ENCODE data around the gene NFATC1.

Gene NFATC1

DNA sequence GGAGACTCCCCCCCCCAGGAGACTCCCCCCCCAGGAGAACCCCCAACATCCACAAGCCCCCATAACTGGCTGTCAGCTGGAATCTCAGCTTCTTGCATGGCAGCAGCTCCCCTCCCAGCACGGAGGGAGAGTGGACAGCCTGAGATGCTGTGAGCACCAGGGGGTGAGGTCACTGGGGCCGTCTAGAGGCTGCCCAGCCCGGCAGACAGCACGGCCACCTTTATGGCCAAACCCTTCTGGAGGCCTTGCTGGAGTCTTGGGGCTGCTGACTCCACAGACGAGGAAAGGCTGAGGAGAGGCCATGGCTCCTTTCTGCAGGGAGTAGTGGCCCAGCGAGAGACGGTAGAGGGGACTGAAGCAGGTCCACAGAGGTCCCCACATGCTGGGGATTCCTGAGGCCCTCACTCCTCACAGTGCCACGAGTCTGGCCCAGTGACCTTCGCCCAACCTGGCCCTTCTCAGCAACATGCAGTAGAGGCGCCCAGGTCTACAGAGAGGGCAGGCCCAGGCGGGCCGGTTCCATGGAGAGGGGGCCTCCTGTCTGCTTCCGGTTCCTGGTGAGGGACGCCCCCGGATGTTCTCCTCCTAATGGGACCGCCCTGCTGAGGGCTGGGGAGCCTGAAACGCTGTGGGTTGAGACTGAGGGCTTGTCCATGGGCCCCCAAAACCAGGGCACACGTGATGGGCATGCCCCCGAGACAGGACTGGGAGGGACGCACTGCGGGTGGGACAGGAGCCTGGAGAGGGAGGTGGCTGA lies 161.3 kb downstream of the NFATC1 start:
- no peak for DNase-seq (ENCODE audit: low read depth)

DNA sequence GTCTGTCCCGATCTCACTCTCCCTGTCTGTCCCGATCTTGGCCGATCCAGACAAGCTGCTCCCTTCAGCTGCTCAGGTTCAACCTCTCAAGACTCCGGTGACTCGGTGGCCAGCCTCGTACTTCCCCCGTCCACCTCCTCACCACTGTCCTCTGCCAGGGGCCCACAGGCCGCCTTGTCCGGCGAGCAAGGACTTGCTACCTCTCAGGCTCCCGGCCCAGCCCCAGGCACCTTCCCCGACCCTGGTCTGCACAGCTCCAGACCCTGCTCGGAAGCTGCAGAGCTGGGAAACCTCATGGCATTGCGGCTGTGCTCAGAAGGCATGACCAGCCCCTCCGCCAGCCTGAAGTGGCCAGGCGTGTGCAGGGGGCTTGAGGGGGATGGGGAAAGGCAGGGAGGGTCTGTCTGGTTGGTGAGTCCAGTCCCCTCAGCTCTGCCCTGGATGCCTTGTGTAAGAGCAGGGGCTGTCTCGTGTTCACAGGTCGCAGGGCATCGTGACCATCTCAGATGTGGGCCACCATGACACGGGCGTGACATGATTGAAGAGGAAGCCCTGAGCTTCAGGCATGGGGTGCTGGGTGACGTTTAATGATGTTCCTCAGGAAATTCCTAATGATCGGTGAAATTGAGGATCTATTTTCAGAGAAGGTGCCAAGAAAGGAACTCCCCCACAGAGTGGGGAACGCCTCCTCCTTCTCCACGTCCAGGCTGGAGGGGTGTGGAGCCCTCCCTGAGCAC lies 162.6 kb downstream of the NFATC1 start:
- no peak for DNase-seq (ENCODE audit: low read depth)

GRCh38 chr18:79558933-79559416 lies 163.2 kb downstream of the NFATC1 start:
- no peak for DNase-seq (ENCODE audit: low read depth)

DNA sequence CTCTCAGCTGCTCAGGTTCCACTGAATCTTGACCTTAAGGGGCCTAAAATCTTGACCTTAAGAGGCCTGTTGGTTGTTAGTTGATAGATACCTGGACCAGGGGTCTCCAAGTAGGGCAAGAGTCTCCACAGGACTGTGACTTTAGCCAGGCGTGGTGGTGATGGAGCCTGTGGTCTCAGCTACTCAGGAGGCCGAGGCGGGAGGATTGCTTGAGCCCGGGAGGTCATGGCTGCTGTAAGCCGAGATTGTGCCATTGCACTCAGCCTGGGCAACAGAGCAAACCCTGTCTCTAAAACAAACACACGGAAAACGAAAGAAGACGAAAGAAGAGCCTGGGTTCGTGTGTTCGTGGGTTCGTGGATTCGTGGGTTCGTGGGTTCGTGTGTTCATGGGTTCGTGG lies 163.7 kb downstream of the NFATC1 start:
- no peak for DNase-seq (ENCODE audit: low read depth)

GRCh38 chr18:79560042-79560860 lies 164.5 kb downstream of the NFATC1 start:
- DNase-seq (ENCODE audit: low read depth), result no peak

DNA sequence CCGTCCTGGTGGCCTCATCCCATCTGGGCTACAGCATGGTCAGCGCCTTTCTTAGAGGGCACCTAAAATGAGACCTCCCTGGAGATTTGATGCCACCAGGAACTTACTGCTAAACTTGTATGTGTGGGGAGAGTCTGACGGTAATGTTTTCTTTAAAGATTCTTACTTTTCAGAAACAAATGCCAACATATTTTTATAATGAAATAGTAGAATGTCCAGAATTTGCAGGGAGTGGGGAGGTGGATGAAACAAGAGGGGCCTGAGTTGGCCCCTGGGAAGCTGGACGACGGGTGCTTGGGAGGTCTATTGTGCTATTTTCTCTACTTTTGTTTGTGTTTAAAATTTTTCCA lies 165.1 kb downstream of the NFATC1 start:
- DNase-seq (ENCODE audit: low read depth), result no peak

- no peak for DNase-seq (ENCODE audit: low read depth)
These were observed 168.2 kb downstream of the NFATC1 start for GRCh38 chr18:79563949-79564348.

- DNase-seq (ENCODE audit: low read depth), result no peak
These were observed 168.7 kb downstream of the NFATC1 start for GRCh38 chr18:79564441-79564840.

GRCh38 chr18:79566771-79567431 lies 171.2 kb downstream of the NFATC1 start:
- no peak for DNase-seq (ENCODE audit: low read depth)

- no peak for DNase-seq (ENCODE audit: low read depth)
These were observed 171.9 kb downstream of the NFATC1 start for GRCh38 chr18:79567481-79568147.

- DNase-seq (ENCODE audit: low read depth), result no peak
These were observed 172.9 kb downstream of the NFATC1 start for GRCh38 chr18:79568543-79569205.

DNA sequence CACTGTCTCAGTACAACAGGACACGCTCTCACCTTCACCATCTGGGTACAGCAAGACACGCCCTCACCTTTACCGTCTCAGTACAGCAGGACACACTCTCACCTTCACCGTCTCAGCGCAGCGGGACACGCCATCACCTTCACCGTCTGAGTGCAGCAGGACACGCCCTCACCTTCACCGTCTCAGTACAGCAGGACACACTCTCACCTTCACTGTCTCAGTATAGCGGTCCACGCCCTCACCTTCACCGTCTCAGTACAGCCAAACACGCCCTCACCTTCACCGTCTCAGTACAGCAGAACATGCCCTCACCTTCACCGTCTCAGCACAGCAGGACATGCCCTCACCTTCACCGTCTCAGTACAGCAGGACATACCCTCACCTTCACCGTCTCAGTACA lies 174.0 kb downstream of the NFATC1 start:
- DNase-seq (ENCODE audit: low read depth), result no peak

GRCh38 chr18:79570266-79571201 lies 174.8 kb downstream of the NFATC1 start:
- DNase-seq (ENCODE audit: low read depth), result no peak

- no peak for DNase-seq (ENCODE audit: low read depth)
These were observed 175.7 kb downstream of the NFATC1 start for GRCh38 chr18:79571211-79572092.

DNA sequence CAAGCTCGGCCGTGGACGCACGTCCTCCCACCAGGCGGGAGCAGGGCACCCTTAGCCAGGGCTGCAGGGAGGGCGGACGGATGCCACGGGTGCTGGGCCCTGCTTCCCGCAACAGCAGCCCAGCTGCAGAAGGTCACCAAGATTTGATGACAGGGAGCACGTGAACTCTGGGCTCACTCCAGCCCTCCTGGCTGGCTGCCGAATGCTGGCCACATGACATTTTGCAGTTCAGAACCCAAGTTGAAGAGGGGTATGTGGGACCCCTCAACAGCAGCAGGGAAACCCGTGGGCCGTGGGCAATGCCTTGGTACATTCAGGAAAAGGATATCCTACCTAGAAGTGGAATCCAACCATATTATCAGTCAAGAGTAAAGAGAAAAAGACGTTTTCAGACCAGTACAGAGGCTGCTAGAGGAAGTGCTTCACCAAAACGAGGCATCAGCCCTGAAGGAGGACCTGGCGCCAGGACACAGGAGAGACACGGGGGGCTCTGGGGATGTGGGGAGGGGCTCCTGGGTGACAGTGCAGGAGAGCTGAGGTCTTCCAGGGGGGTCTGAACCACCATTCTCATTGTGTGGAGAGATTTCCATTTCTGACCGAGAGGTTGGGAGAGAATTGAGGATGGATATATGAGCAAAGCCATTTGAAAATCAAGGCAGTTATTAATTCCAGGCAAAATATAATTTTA lies 176.5 kb downstream of the NFATC1 start:
- DNase-seq (ENCODE audit: low read depth), result no peak

GRCh38 chr18:79572848-79573451 lies 177.2 kb downstream of the NFATC1 start:
- DNase-seq (ENCODE audit: low read depth), result no peak

DNA sequence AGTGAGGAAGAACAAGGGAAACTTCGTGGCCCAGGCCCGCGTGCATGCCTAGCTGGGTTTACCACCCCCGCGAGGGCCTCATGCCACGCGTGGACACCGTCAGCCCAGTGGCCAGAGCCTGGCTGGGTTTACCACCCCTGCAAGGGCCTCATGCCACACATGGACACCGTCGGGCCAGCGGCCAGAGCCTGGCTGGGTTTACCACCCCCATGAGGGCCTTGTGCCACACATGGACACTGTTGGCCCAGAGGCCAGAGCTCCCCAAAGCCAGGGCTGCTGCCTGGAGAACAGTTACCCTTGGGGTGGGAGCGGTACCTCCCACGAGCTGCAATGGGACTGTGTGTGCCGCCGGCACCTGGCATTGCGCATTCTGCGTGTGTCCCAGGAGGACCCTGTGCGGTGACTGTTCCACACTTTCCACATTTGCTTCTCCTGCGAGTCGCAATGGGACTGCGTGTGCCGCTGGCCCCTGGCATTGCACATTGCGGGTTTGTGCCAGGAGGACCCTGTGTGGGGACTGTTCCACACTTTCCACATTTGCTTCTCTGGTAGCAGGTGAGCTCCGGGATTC lies 178.3 kb downstream of the NFATC1 start:
- DNase-seq (ENCODE audit: low read depth), result no peak
